PFSK-1 (cell line): ENCODE results near the gene ADAMTS17.

Experiments used
- POLR2AphosphoS5 ChIP-seq: IDR thresholded peaks from 2 replicates; pipeline ENCODE4 v1.6.1; 2012; ENCODE audit warnings: low read depth, mild to moderate bottlenecking, control low read depth, low read length, moderate library complexity
- SIN3A ChIP-seq: IDR thresholded peaks from 2 replicates; pipeline ENCODE4 v1.6.1; 2012; ENCODE audit warnings: mild to moderate bottlenecking, low read length, moderate library complexity, borderline replicate concordance; ENCODE audit not compliant: insufficient read depth

GRCh38 chr15:99980752-99981151 lies 361.0 kb downstream of the ADAMTS17 start:
- no peak for TF ChIP-seq SIN3A
- no peak for TF ChIP-seq POLR2AphosphoS5
